K562 (cell line): ENCODE data around the gene ARL5C. TPM values are rescaled to one million over a fixed set of nuclear protein-coding genes. Genes with fewer than 3 reads are reported as not detected.

Experiments used
- ATF1 ChIP-seq, 2 experiments: fragments of 450-650 bp in 1 of 2; IDR thresholded peaks; 2 replicates each; pipeline ENCODE4 v1.6.1; 2016; ENCODE audit warnings: missing compliant biosample characterization in 1 of 2, missing genetic modification characterization in 1 of 2
- CEBPG ChIP-seq, 3 experiments: fragments of 200-800 bp in 1 of 3; sonication (Bioruptor generic) in 1 of 3; sonication (generic) in 1 of 3; formaldehyde crosslinking in 1 of 3; IDR thresholded peaks in 2 of 3; conservative IDR thresholded peaks in 1 of 3; 2 replicates each; pipeline versions ENCODE4 v1.6.1 to v1.8.0; 2016 to 2022; ENCODE audit warnings: missing compliant biosample characterization in 2 of 3, missing genetic modification characterization in 2 of 3, mild to moderate bottlenecking in 1 of 3, missing genetic modification reagents in 1 of 3
- CREM ChIP-seq: IDR thresholded peaks from 2 replicates; pipeline ENCODE4 v1.6.1; 2014; ENCODE audit warnings: antibody characterized with exemption, low read depth
- DACH1 ChIP-seq: fragments of 450-650 bp; IDR thresholded peaks from 2 replicates; pipeline ENCODE4 v1.6.1; 2018; ENCODE audit not compliant: partially characterized antibody
- ELK1 ChIP-seq: sonication (generic); formaldehyde crosslinking; IDR thresholded peaks from 2 replicates; pipeline ENCODE4 v1.8.1; 2022; ENCODE audit warnings: missing genetic modification reagents
- ETS2 ChIP-seq: IDR thresholded peaks from 2 replicates; pipeline ENCODE4 v1.6.1; 2016; ENCODE audit warnings: borderline replicate concordance, missing genetic modification characterization, mild to moderate bottlenecking, moderate library complexity, missing compliant biosample characterization; ENCODE audit not compliant: poor library complexity, severe bottlenecking
- ETV6 ChIP-seq, 3 experiments: fragments of 150-350 bp in 1 of 3; sonication (generic) in 1 of 3; formaldehyde crosslinking in 1 of 3; IDR thresholded peaks; 2 replicates each; pipeline versions ENCODE4 v1.6.1 to v1.8.0; 2014 to 2022; ENCODE audit warnings: borderline replicate concordance in 2 of 3, low read depth in 2 of 3, antibody characterized with exemption in 1 of 3, low read length in 1 of 3, mild to moderate bottlenecking in 1 of 3, missing genetic modification reagents in 1 of 3
- FOS ChIP-seq: IDR thresholded peaks from 3 replicates; pipeline ENCODE4 v1.6.1; 2011; ENCODE audit not compliant: insufficient read length; ENCODE audit errors: extremely low read depth
- FOXJ3 ChIP-seq: sonication (generic); formaldehyde crosslinking; IDR thresholded peaks from 2 replicates; pipeline ENCODE4 v1.4.0; 2020; ENCODE audit warnings: mild to moderate bottlenecking, missing genetic modification reagents
- FOXK2 ChIP-seq, 2 experiments: fragments of 450-650 bp; IDR thresholded peaks in 1 of 2; conservative IDR thresholded peaks in 1 of 2; 2 replicates each; pipeline ENCODE4 v1.6.1; 2016; ENCODE audit warnings: low read depth in 2 of 2, mild to moderate bottlenecking in 1 of 2
- GMEB1 ChIP-seq: fragments of 250-450 bp; sonication (Bioruptor Pico); IDR thresholded peaks from 2 replicates; pipeline ENCODE4 v1.4.0; 2020; ENCODE audit warnings: mild to moderate bottlenecking
- HEY1 ChIP-seq: fragments of 250-450 bp; sonication (Bioruptor Pico); IDR thresholded peaks from 2 replicates; pipeline ENCODE4 v1.5.0; 2020; ENCODE audit warnings: mild to moderate bottlenecking, moderate library complexity, borderline replicate concordance
- NBN ChIP-seq: fragments of 450-650 bp; IDR thresholded peaks from 2 replicates; pipeline ENCODE4 v1.6.1; 2016; ENCODE audit warnings: low read depth, mild to moderate bottlenecking
- RAD51 ChIP-seq: fragments of 450-650 bp; IDR thresholded peaks from 2 replicates; pipeline ENCODE4 v1.7.1; 2016; ENCODE audit warnings: low read depth, mild to moderate bottlenecking, borderline replicate concordance
- SPI1 ChIP-seq: IDR thresholded peaks from 2 replicates; pipeline ENCODE4 v1.6.1; 2011; ENCODE audit warnings: low read depth, low read length, control low read depth, borderline replicate concordance
- TEAD1 ChIP-seq, 2 experiments: fragments of 450-650 bp in 1 of 2; sonication (generic) in 1 of 2; formaldehyde crosslinking; IDR thresholded peaks; 2 replicates each; pipeline versions ENCODE4 v1.4.0 to v1.8.0; 2020 to 2022; ENCODE audit warnings: mild to moderate bottlenecking in 2 of 2, missing genetic modification reagents in 1 of 2
- USF2 ChIP-seq: sonication (generic); formaldehyde crosslinking; IDR thresholded peaks from 2 replicates; pipeline ENCODE4 v1.5.0; 2020; ENCODE audit warnings: missing genetic modification reagents
- ZHX1 ChIP-seq: fragments of 150-350 bp; conservative IDR thresholded peaks from 2 replicates; pipeline ENCODE4 v1.6.1; 2014; ENCODE audit warnings: low read length
- ZNF639 ChIP-seq, 2 experiments: fragments of 200-800 bp in 1 of 2; sonication (Bioruptor generic) in 1 of 2; sonication (generic) in 1 of 2; formaldehyde crosslinking in 1 of 2; IDR thresholded peaks in 1 of 2; conservative IDR thresholded peaks in 1 of 2; 2 replicates each; pipeline versions ENCODE4 v1.5.0 to v1.6.1; 2016 to 2020; ENCODE audit warnings: missing compliant biosample characterization in 1 of 2, missing genetic modification characterization in 1 of 2, missing genetic modification reagents in 1 of 2
- polyA plus RNA-seq, 8 experiments: library from polyadenylated mRNA; depleted of rRNA in 4 of 8; stranded (reverse) in 5 of 8; unstranded in 3 of 8; fragments of >200 nt; fragmentation: Nextera tagmentation in 2 of 8; fragmentation: Illumina TruSeq in 1 of 8; extraction: Ambion mirVana in 2 of 8; extraction: Trizol in 1 of 8; gene quantifications; 2 replicates each; pipeline versions ENCODE4 v1.2.1 to v1.2.3, GENCODE V29; 2011 to 2014; ENCODE audit warnings: inconsistent platforms in 1 of 8, missing spikeins in 1 of 8
- total RNA-seq, 7 experiments: library from RNA; depleted of rRNA in 6 of 7; stranded (reverse); fragments of >200 nt in 6 of 7; fragmentation: Illumina TruSeq in 2 of 7; extraction: Trizol in 2 of 7; gene quantifications; 2 replicates each; pipeline versions ENCODE4 v1.2.1 to v1.2.3, GENCODE V29; 2011 to 2021; ENCODE audit warnings: low replicate concordance in 1 of 7

ARL5C gene
- total and polyA plus RNA-seq, 9 of the 15 experiments (the other 6 are each of a cell fraction or from before 2014, with no cell fraction given), result not detected

- peak in 1 of 2 experiments; percentile 81; a peak in 2 of 4 replicates for TF ChIP-seq FOXK2 (conservative IDR thresholded peaks at IDR 0.05 in 1 of 2, IDR thresholded peaks at IDR 0.05 in 1 of 2; ENCODE audit: low read depth in 2 of 2)
- TF ChIP-seq FOXJ3 (CRISPR knock-in tag), result no peak
- no peak for TF ChIP-seq ATF1 (CRISPR knock-in tag; IDR thresholded peaks at IDR 0.05)
- no peak for TF ChIP-seq ATF1 (tag; IDR thresholded peaks at IDR 0.05)
- TF ChIP-seq DACH1, result peak; percentile 29
- TF ChIP-seq USF2, result peak; percentile 94
- TF ChIP-seq CREM, result no peak
- 0 out of 2 replicates have a peak, but pooled peaks have one; percentile 15 for TF ChIP-seq SPI1
- no peak for TF ChIP-seq TEAD1 (CRISPR knock-in tag; IDR thresholded peaks at IDR 0.05)
- no peak for TF ChIP-seq FOS
- TF ChIP-seq HEY1 (CRISPR knock-in tag), result no peak
- TF ChIP-seq ETV6 (IDR thresholded peaks at IDR 0.05; ENCODE audit: borderline replicate concordance in 1 of 2, low read depth in 2 of 2, low read length in 1 of 2), result no peak
- no peak for TF ChIP-seq ETV6 (CRISPR knock-in tag; IDR thresholded peaks at IDR 0.05; ENCODE audit: borderline replicate concordance)
- TF ChIP-seq RAD51, result peak; percentile 96; the same call in 1 of the 2 replicates
- no peak for TF ChIP-seq CEBPG (CRISPR knock-in tag; IDR thresholded peaks at IDR 0.05)
- TF ChIP-seq CEBPG (tag; conservative IDR thresholded peaks at IDR 0.05 in 1 of 2, IDR thresholded peaks at IDR 0.05 in 1 of 2), result peak in 1 of 2 experiments; percentile 34; a peak in 1 of 4 replicates
- 0 out of 4 replicates have a peak, but pooled peaks of 1 of the 2 experiments have one; percentile 2 for TF ChIP-seq ZNF639 (CRISPR knock-in tag; conservative IDR thresholded peaks at IDR 0.05 in 1 of 2, IDR thresholded peaks at IDR 0.05 in 1 of 2)
- no peak for TF ChIP-seq ZHX1
- 0 out of 2 replicates have a peak, but pooled peaks have one; percentile 10 for TF ChIP-seq NBN
- TF ChIP-seq ETS2 (tag), result no peak
- TF ChIP-seq ELK1 (CRISPR knock-in tag), result no peak
- no peak for TF ChIP-seq GMEB1 (CRISPR knock-in tag)
Measured at GRCh38 chr17:39199820-39200069, 33.8 kb upstream of the ARL5C start (continued).
